ENCODE results near the gene NBAS.

NBAS gene

DNA sequence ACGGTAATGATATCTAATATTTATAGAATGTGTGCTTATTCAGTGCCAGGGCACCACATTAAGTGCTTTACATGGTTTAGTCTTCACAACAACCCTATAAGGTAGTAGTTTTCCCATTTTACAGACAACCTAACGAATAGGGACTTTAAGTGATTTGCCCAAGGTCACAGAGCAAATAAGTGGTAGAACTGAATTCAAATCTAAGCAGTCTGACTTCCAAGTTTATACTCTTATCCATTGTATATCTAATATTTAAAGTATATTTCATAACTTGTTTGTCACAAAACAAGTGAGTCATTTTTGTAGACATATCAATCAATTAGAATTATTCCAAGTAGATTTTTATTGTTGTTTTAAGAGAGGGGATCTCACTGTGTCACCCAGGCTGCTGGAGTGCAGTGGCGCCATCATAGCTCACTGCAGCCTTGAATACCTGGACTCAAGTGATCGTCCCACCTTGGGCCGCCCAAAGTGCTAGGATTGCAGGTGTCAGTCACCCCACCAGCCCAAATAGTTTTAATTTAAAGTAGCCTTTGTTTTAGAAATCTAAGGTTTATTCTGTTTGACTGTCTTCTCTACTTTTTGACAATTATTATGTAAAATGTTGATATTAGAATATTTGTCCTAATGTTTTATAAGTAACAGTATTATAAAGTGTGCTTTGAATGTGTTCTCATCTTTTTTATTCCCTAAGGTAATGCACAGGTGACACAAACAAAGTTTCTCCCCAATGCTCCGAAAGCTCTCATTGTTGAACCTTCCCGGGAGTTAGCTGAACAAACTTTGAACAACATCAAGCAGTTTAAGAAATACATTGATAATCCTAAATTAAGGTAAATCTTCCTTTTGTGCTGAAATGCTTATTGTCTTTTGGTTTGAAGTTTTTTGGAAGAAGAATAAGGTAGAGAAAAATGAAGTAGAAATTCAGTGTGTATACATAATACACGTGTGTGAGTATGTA, 45.6 kb upstream of the NBAS start:
- TF ChIP-seq, protein P1, sequence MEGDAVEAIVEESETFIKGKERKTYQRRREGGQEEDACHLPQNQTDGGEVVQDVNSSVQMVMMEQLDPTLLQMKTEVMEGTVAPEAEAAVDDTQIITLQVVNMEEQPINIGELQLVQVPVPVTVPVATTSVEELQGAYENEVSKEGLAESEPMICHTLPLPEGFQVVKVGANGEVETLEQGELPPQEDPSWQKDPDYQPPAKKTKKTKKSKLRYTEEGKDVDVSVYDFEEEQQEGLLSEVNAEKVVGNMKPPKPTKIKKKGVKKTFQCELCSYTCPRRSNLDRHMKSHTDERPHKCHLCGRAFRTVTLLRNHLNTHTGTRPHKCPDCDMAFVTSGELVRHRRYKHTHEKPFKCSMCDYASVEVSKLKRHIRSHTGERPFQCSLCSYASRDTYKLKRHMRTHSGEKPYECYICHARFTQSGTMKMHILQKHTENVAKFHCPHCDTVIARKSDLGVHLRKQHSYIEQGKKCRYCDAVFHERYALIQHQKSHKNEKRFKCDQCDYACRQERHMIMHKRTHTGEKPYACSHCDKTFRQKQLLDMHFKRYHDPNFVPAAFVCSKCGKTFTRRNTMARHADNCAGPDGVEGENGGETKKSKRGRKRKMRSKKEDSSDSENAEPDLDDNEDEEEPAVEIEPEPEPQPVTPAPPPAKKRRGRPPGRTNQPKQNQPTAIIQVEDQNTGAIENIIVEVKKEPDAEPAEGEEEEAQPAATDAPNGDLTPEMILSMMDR (IDR thresholded peaks at IDR 0.05; ENCODE audit: unreplicated experiment in 3 of 3) = no peak
- H3K4me3 Mint-ChIP-seq = no peak overlapping the region
- H3K9me3 Mint-ChIP-seq = peaks cover 6% of the 10 kb centered on the region
- H3K27me3 Mint-ChIP-seq (ENCODE audit: low read depth) = no peaks in the 10 kb centered on the region
- no peaks in the 10 kb centered on the region for H3K4me1 Mint-ChIP-seq
- no peak overlapping the region for H3K27ac Mint-ChIP-seq
- H3K36me3 Mint-ChIP-seq (ENCODE audit: low read depth) = peaks cover 82% of the 10 kb centered on the region

DNA sequence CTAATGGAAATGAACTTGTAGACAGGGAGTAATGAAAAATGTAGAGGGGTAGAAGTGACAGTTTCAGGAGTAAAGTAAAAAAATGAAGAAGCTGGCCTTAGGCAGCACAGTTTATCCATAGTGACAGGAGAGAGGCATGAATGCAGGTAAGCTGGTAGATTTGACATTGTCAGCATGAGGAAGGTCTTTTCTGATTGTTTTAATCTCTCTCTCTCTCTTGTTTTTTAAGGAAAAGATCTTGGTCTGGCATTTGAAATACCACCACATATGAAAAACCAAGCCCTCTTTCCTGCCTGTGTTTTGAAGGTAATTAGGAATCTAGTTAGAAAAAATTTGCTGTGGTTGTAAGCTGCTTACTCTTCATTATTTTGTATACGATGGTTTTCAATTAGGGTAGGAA, 44.6 kb upstream of the NBAS start:
- Mint-ChIP-seq H3K4me1 (no peaks in the 10 kb centered on the region), H3K36me3 (ENCODE audit: low read depth) (peaks cover 92% of the 10 kb centered on the region), H3K9me3 (peaks cover 6% of the 10 kb centered on the region), H3K27me3 (ENCODE audit: low read depth) (no peaks in the 10 kb centered on the region), H3K4me3 (no peak overlapping the region), H3K27ac (no peak overlapping the region)
- TF ChIP-seq, protein P1 (IDR thresholded peaks at IDR 0.05; ENCODE audit: unreplicated experiment in 3 of 3) = no peak

DNA sequence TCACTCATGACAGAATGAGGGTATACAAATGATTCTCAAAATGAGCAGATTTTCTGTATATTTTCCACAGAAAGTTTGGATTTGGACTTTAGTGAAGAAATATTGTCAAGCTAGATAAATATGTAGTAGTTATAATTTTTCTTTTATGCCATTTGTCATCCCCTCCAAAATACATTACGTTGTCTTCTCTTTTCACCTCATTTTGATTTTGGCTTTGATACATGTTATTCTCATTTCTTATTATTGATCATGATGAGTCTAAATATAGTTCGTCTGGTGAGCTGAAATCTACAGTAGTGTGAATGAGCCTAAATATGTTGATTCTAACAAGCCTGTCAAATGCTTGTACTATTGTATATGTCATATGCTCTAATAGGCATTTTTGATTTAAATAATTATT, 42.8 kb upstream of the NBAS start:
- no peaks in the 10 kb centered on the region for H3K4me1 Mint-ChIP-seq
- no peak overlapping the region for H3K27ac Mint-ChIP-seq
- peaks cover 81% of the 10 kb centered on the region for H3K36me3 Mint-ChIP-seq (ENCODE audit: low read depth)
- TF ChIP-seq, protein P1 (IDR thresholded peaks at IDR 0.05; ENCODE audit: unreplicated experiment in 3 of 3) = no peak
- H3K27me3 Mint-ChIP-seq (ENCODE audit: low read depth) = no peaks in the 10 kb centered on the region
- H3K4me3 Mint-ChIP-seq = no peak overlapping the region
- H3K9me3 Mint-ChIP-seq = no peaks in the 10 kb centered on the region

DNA sequence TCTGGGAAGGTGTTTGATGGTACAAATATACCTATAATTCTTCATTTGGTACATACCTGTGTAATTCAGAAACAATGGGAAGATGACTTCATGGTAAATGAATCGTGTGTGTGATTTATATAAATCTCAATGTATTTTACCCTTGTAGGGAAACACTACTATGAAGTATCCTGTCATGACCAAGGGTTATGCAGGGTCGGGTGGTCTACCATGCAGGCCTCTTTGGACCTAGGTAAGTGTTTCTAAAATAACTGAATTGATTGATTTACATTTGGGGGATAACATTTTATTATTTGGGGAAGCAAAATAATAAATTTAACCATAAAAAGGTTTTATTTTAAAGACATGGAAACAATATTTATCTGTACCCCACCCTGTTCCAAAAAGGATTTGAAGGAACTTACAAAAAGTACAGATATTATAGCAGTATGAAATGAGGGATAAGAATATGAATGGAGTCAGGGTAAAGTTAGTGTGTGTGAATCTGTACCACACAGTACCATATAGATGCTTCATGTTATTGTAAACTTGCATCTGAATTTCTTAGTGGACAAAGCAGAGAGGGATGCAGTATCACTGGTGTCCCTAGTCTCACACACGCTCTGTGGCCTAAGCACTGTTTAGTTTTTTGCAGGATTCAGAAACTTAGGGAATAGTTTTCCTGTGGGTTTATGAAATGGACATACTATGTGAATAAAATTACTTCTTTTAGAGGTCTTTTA, 42.1 kb upstream of the NBAS start:
- TF ChIP-seq, protein P1 (IDR thresholded peaks at IDR 0.05; ENCODE audit: unreplicated experiment in 3 of 3) = no peak
- Mint-ChIP-seq H3K27ac (no peak overlapping the region), H3K4me3 (no peak overlapping the region), H3K27me3 (ENCODE audit: low read depth) (no peaks in the 10 kb centered on the region), H3K36me3 (ENCODE audit: low read depth) (peaks cover 85% of the 10 kb centered on the region), H3K9me3 (no peaks in the 10 kb centered on the region), H3K4me1 (no peaks in the 10 kb centered on the region)

DNA sequence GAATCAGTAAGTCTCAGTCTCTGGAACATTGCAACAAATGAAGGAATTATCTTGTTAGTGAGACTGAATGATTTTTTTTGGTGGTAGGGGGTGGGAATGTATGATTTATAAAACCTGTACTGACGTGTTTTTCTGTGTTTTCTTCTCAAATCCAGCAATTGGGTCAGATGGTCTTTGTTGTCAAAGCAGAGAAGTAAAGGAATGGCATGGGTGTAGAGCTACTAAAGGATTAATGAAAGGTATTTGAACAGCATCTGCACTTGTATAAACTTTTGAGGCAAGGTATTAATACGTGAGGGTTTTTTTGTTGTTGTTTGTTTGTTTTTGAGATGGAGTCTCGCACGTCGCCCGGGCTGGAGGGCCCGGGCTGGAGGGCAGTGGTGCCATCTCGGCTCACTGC, 41.3 kb upstream of the NBAS start:
- Mint-ChIP-seq H3K4me1 (no peaks in the 10 kb centered on the region), H3K27me3 (ENCODE audit: low read depth) (no peaks in the 10 kb centered on the region), H3K36me3 (ENCODE audit: low read depth) (peaks cover 83% of the 10 kb centered on the region), H3K4me3 (no peak overlapping the region), H3K9me3 (no peaks in the 10 kb centered on the region), H3K27ac (no peak overlapping the region)
- TF ChIP-seq, protein P1 (IDR thresholded peaks at IDR 0.05; ENCODE audit: unreplicated experiment in 3 of 3) = no peak
